ENCODE data around the gene UGT2B7.

The UGT2B7 gene

GRCh38 chr4:69056921-69057550 lies 39.2 kb upstream of the UGT2B7 start:
- POLR2A ChIA-PET: no interaction called here
- no peak for DNase-seq (ENCODE audit: extremely low spot score)
- CTCF ChIA-PET: no interaction called here
- TF ChIP-seq CTCF (IDR thresholded peaks at IDR 0.05; ENCODE audit: control extremely low read depth, extremely low read depth, low read depth, missing control alignments): no peak

GRCh38 chr4:69057620-69058409 lies 38.5 kb upstream of the UGT2B7 start:
- no peak for TF ChIP-seq CTCF (IDR thresholded peaks at IDR 0.05; ENCODE audit: control extremely low read depth, extremely low read depth, low read depth, missing control alignments)
- ChIA-PET CTCF (interaction anchor here (1.0 kb wide), 1 partner anchor 13 kb away, joined by 3 read pairs; no protein-coding TSS in a partner anchor), POLR2A (interaction anchor here (0.7 kb wide), 1 partner anchor 1519 kb away, joined by 3 read pairs; no protein-coding TSS in a partner anchor)
- peak; percentile 22 for DNase-seq (ENCODE audit: extremely low spot score)

GRCh38 chr4:69058410-69059059 lies 37.7 kb upstream of the UGT2B7 start:
- ChIA-PET POLR2A (interaction anchor here (0.7 kb wide), 1 partner anchor 1520 kb away, joined by 3 read pairs; no protein-coding TSS in a partner anchor), CTCF (interaction anchor here (1.0 kb wide), 1 partner anchor 12 kb away, joined by 3 read pairs; no protein-coding TSS in a partner anchor)
- TF ChIP-seq CTCF (IDR thresholded peaks at IDR 0.05; ENCODE audit: control extremely low read depth, extremely low read depth, low read depth, missing control alignments): no peak
- no peak for DNase-seq (ENCODE audit: extremely low spot score)

GRCh38 chr4:69060651-69061308 lies 35.5 kb upstream of the UGT2B7 start:
- ChIA-PET POLR2A (no interaction called here), CTCF (interaction anchor here (0.7 to 1.6 kb wide), 6 partner anchors 9 to 112 kb away, joined by 3 to 5 read pairs (median 4); no protein-coding TSS in a partner anchor)
- TF ChIP-seq CTCF (IDR thresholded peaks at IDR 0.05; ENCODE audit: control extremely low read depth, extremely low read depth, low read depth, missing control alignments): no peak
- no peak for DNase-seq (ENCODE audit: extremely low spot score)

GRCh38 chr4:69064391-69064790 lies 31.9 kb upstream of the UGT2B7 start:
- ChIA-PET CTCF (no interaction called here), POLR2A (no interaction called here)
- no peak for TF ChIP-seq CTCF (IDR thresholded peaks at IDR 0.05; ENCODE audit: control extremely low read depth, extremely low read depth, low read depth, missing control alignments)
- no peak for DNase-seq (ENCODE audit: extremely low spot score)

- ChIA-PET POLR2A (no interaction called here), CTCF (interaction anchor here (0.9 kb wide), 1 partner anchor 11 kb away, joined by 3 read pairs; no protein-coding TSS in a partner anchor)
- no peak for TF ChIP-seq CTCF (IDR thresholded peaks at IDR 0.05; ENCODE audit: control extremely low read depth, extremely low read depth, low read depth, missing control alignments)
- DNase-seq (ENCODE audit: extremely low spot score): no peak
These were observed 29.3 kb upstream of the UGT2B7 start for GRCh38 chr4:69066945-69067344.
